IPS DF 4.7 (cell line): ENCODE results near the gene VASN.

ENCODE experiments used
- DNase-seq: peaks from one replicate; pipeline ENCODE4 v3.0.0-alpha.2; 2013; ENCODE audit warnings: low spot score; ENCODE audit errors: extremely low read depth

Gene VASN

GRCh38 chr16:4420505-4421105 lies 49.0 kb downstream of the VASN start:
- no peak for DNase-seq

- peak; percentile 74 for DNase-seq
Observed at GRCh38 chr16:4425378-4426020, 53.9 kb downstream of the VASN start, which contains the start of gene DNAJA3. Gene DNAJA3 (plus strand): TSS chr16:4425868. CDS start chr16:4425882, 14 bp downstream.

DNA sequence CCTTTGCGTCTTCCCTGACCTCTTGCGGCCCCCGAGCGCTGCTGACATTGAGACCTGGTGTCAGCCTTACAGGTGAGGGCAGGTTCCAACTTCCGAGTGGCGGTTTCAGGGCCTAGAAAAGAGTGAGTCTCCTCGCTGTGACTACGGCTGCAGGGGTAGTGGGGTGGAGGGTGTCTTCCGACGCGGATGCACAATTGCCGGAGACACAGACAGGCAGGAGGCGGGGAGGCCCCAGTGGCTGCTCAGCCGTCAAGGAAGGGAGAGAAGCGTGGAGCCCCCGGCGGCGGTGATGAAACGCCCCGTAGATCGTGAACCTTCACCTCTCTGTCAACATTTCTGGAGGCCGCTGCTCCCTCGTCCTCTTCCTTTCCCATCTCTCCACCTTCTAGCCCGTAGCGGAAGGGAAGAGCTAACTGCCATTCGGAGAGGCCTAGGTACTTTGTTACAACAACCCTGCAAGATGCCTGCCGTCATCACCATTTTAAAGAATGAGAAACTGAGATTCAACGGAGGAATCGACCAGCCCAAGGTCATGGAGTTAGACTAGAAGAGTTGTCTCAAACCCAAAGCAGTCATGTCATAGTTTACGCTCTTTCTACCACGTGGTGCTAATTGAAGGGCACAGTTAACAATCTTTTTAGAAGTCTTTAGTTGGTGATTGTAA lies 54.5 kb downstream of the VASN start:
- no peak for DNase-seq

DNA sequence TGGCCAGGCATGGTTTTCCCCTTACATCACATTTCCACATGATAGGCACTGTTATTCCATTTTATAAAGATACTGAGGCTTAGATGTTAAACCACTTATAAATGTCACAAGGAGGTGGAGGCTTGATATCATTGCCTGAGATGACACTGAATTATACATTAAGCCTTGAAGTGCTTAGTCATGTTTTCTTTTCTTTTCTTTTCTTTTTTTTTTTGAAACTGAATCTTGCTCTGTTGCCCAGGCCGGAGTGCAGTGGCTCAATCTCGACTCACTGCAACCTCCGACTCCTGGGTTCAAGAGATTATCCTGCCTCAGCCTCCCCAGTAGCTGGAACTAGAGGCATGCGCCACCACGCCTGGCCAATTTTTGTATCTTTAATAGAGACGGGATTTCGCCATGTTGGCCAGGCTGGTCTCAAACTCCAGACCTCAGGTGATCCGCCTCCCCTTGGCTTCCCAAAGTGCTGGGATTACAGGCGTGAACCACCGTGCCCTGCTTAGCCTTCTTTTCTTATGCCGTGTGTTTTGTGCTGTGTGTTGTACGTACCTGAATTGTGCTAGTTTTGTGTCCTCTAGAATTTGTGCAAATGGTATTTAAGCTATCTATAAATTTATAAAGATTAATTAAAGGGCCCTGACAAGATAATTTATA lies 55.2 kb downstream of the VASN start:
- DNase-seq: no peak

GRCh38 chr16:4428500-4428899 lies 56.9 kb downstream of the VASN start:
- DNase-seq: no peak

- DNase-seq: no peak
Observed at GRCh38 chr16:4431023-4431422, 59.4 kb downstream of the VASN start.
